LNCaP clone FGC (cell line): ENCODE measurements around the gene AMH.
A peak's percentile ranks its signal among the peaks of the same experiment; 100 is the strongest.

Experiments
- DNase-seq: peaks from one replicate; pipeline ENCODE4 v3.0.0-alpha.2; 2011; ENCODE audit warnings: low read depth
- H3K4me3 ChIP-seq: 2 replicates; pipeline ENCODE4 v1.5.1; 2011; ENCODE audit warnings: mild to moderate bottlenecking, low read depth, low read length, control low read depth
- TF ChIP-seq, protein P1 (sequence below): IDR thresholded peaks from 2 replicates; pipeline ENCODE4 v1.5.1; 2012; ENCODE audit warnings: mild to moderate bottlenecking; ENCODE audit not compliant: control insufficient read depth, insufficient read depth; ENCODE audit errors: extremely low read depth

The AMH gene

DNA sequence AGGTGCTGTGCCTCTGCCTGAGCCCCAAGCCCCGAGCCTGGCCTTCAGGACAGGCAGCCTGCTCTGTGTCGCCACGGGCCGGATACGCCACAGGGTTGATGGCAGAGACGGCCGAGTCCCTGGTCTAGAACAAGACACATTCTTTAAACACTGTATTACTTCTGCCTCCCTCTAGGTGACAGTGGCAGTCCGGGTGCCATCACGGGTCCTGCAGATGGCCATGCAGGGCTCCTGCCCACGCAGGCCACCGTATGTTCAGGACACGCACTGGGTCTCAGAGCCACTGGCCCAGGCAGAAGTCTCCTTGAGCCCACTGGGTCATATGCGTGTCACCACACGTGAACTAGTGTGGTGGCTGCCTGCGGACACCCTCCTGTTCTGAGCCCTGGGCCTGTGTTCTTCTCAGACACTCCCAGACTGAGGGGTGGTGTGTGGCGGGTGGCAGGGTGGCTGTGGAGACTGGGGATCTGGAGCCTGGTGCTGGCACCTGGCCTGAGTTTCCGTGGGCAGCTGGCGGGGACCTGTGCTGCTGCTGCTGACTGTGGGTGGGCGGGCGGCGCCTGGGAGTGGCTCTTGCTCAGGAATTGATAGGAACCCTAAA is 17.4 kb upstream of the AMH start:
- DNase-seq = no peak
- H3K4me3 ChIP-seq = no peak overlapping the region
- TF ChIP-seq, protein P1, sequence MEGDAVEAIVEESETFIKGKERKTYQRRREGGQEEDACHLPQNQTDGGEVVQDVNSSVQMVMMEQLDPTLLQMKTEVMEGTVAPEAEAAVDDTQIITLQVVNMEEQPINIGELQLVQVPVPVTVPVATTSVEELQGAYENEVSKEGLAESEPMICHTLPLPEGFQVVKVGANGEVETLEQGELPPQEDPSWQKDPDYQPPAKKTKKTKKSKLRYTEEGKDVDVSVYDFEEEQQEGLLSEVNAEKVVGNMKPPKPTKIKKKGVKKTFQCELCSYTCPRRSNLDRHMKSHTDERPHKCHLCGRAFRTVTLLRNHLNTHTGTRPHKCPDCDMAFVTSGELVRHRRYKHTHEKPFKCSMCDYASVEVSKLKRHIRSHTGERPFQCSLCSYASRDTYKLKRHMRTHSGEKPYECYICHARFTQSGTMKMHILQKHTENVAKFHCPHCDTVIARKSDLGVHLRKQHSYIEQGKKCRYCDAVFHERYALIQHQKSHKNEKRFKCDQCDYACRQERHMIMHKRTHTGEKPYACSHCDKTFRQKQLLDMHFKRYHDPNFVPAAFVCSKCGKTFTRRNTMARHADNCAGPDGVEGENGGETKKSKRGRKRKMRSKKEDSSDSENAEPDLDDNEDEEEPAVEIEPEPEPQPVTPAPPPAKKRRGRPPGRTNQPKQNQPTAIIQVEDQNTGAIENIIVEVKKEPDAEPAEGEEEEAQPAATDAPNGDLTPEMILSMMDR = peak; percentile 22; the same call in 1 of the 2 replicates

DNA sequence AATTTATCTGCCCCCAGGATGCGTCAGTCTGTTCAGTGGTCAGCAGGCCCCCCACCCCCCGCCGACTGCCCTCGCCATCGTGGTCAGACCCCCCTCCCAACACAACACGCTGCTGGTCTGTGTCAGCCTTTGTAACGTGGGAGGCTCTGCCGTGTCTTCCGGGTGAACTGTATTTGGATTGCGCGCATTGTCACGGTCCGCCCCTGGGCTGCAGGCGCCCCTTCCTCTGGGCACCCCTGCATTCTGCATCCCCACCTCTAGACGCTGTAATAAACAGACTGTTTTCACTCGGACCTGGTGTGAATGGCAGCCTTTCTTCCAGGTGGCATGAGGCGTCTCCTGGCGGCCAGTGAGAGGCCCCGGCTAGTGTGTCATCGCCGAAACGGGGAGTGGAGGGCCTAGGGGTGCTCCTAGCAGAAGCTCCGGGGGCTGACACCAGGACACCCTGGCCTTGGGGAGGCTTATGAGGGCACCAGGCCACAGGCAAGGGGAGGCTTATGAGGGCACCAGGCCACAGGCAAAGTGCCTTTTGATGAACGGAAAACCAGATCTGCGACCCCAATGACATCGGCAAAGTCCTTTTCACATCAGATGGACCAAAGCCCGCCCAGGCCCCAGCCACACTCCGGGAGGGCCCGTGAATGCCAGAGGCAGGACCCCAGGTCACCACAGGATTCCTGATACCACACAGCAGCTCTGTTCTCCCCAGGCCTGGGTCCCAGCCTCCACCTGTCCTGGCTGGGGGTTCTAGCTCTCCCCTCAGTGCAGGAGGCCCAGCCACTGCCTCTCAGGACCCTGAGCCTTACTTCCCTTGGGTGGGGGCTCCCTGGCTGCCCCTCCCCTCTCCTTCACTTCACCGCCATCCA is 16.6 kb upstream of the AMH start:
- no peak overlapping the region for H3K4me3 ChIP-seq
- TF ChIP-seq, protein P1 = no peak
- DNase-seq = no peak

DNA sequence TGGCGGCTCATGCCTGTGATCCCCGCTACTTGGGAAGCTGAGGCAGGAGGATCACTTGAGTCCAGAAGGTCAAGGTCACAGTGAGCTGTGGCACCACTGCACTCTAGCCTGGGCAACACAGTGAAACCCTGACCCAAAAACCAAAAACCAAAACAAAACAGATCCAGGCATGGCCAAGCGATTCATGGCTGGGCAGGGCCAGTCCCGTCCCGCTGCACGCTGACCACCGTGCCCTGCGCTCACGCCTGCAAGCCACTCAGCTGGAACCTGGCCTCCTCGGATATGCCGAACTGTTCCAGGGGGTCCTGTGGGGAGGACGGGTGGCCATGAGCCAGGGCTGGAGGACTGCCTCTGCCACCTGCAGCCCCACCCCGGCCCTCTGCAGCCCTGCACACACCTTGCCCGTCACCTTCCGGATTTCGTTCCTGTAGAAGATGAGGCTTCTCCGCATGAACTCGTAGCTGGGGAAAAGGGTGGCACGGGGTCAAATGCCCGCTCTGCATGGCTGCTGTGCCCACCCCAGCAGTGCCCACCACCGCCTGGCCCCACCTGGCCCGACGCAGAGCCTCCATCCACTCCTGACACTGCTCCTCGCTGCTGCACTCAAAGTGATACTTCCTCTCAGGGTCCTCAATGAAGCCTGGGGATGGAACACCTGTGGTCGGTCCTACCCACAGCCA is 15.4 kb upstream of the AMH start:
- TF ChIP-seq, protein P1 = no peak
- no peak overlapping the region for H3K4me3 ChIP-seq
- no peak for DNase-seq

DNA sequence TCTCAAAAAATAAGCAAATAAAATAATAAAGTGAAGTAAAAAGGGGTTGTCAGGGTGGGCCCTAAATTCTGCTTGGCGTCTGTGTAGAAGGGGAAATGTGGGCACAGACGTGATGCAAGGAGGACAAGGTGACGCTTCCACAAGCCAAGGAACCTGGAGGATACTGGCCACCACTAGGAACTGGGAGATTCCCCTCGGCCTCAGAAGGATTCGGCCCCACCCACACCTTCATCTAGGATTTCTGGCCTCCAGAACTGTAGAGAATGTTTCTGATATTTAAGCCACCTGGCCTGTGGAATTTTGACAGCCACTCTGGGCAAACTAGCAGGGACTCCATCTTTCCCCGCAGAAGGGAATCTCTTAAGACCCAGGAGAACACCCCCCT is 14.1 kb upstream of the AMH start:
- H3K4me3 ChIP-seq = peak overlapping the region; percentile 90
- DNase-seq = no peak
- TF ChIP-seq, protein P1 = no peak

DNA sequence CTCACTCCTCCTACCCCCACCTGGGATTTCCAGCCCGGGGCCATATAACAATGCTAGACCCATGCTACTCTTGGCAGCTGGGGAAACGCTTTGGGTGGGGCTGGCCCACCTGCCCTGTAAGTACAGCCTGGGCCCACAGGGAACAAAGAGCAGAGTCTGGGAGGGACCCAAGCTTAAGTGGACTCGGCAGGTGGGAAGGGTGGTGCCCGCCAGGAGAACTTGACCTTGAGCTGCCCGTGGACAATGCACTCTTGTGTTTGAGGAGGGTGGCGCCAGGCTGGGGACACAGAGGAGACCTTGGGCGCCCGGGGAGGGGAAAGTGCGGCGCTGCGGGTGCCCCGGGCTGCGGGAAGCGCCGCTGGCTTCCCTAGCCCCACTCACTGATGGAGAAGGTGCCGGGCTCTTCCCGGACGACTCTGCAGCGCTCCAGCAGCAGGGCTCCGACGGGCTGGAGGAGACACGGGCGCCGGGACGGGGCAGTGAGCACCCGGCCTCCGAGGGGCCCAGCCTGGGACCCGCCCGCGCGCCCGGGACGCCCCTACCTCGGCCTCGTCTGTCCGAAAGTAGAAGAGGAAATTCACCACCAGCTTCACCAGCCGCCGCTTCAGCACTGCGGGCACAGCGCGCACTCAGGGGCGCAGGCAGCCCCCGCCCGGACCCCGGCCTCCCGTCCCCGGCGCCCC is 13.6 kb upstream of the AMH start:
- no peak for DNase-seq
- peak overlapping the region; percentile 90 for H3K4me3 ChIP-seq
- TF ChIP-seq, protein P1 = no peak

DNA sequence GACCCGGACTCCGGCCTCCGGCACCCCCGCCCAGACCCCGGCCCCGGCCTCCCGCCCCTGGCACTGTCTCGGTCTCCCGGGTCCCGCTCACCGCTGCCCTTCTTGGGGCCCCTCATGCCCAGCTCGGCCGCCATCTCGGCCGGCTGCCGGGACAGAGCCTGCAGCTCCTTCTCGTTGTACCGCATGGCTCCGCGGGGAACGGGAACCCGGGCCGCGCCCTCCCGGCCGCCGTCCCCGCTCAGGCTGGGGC is 13.1 kb upstream of the AMH start:
- H3K4me3 ChIP-seq = peak overlapping the region; percentile 90
- TF ChIP-seq, protein P1 = no peak
- no peak for DNase-seq
